Trophoblast cell (in vitro differentiated cells and primary cell): ENCODE data around the gene TMEM213.
A peak's percentile ranks its signal among the peaks of the same experiment; 100 is the strongest.

Experiments
- DNase-seq, 2 donors: peaks; one replicate each; pipeline ENCODE4 v3.0.0-alpha.2; 2016
- H2AFZ ChIP-seq: 2 replicates; pipeline ENCODE4 v1.6.1; 2013; ENCODE audit warnings: low read length, moderate library complexity, mild to moderate bottlenecking; ENCODE audit not compliant: insufficient read depth, poor library complexity
- H2AK5ac ChIP-seq: 2 replicates; pipeline ENCODE4 v1.6.1; 2013; ENCODE audit warnings: mild to moderate bottlenecking, low read length
- H2BK120ac ChIP-seq: 2 replicates; pipeline ENCODE4 v1.6.1; 2013; ENCODE audit warnings: low read length, mild to moderate bottlenecking, moderate library complexity; ENCODE audit not compliant: insufficient read depth, poor library complexity
- H2BK12ac ChIP-seq: 2 replicates; pipeline ENCODE4 v1.6.1; 2013; ENCODE audit warnings: mild to moderate bottlenecking, low read length, moderate library complexity
- H2BK5ac ChIP-seq: 2 replicates; pipeline ENCODE4 v1.6.1; 2013; ENCODE audit warnings: low read length, low read depth, moderate library complexity, mild to moderate bottlenecking; ENCODE audit not compliant: poor library complexity
- H3K14ac ChIP-seq: 2 replicates; pipeline ENCODE4 v1.6.1; 2013; ENCODE audit warnings: mild to moderate bottlenecking, low read length
- H3K18ac ChIP-seq: 2 replicates; pipeline ENCODE4 v1.6.1; 2013; ENCODE audit warnings: mild to moderate bottlenecking, low read length
- H3K23ac ChIP-seq: 2 replicates; pipeline ENCODE4 v1.6.1; 2013; ENCODE audit warnings: low read length
- H3K27ac ChIP-seq: 2 replicates; pipeline ENCODE4 v1.5.1; 2013; ENCODE audit warnings: low read depth, mild to moderate bottlenecking, inconsistent platforms, low read length, moderate library complexity
- H3K27me3 ChIP-seq: 2 replicates; pipeline ENCODE4 v1.6.1; 2013; ENCODE audit warnings: inconsistent platforms, mild to moderate bottlenecking, low read length, moderate library complexity; ENCODE audit not compliant: insufficient read depth
- H3K36me3 ChIP-seq, 2 experiments: 1 replicate in 1 of 2; 2 replicates in 1 of 2; pipeline ENCODE4 v1.6.1; 2013; ENCODE audit warnings: low read length in 2 of 2, mild to moderate bottlenecking in 2 of 2, moderate library complexity in 1 of 2; ENCODE audit not compliant: insufficient read depth in 2 of 2, control insufficient read depth in 1 of 2
- H3K4ac ChIP-seq: 2 replicates; pipeline ENCODE4 v1.6.1; 2013; ENCODE audit warnings: low read depth, mild to moderate bottlenecking, low read length, moderate library complexity
- H3K4me1 ChIP-seq, 2 experiments: 1 replicate in 1 of 2; 2 replicates in 1 of 2; pipeline ENCODE4 v1.6.1; 2013; ENCODE audit warnings: low read length in 2 of 2, mild to moderate bottlenecking in 2 of 2, moderate library complexity in 1 of 2; ENCODE audit not compliant: insufficient read depth in 2 of 2, control insufficient read depth in 1 of 2
- H3K4me2 ChIP-seq: 2 replicates; pipeline ENCODE4 v1.6.1; 2013; ENCODE audit warnings: inconsistent platforms, mild to moderate bottlenecking, low read length, moderate library complexity
- H3K4me3 ChIP-seq: 2 replicates; pipeline ENCODE4 v1.5.1; 2013; ENCODE audit warnings: mild to moderate bottlenecking, low read depth, low read length, inconsistent platforms
- H3K79me1 ChIP-seq: one replicate; pipeline ENCODE4 v1.6.1; 2013; ENCODE audit warnings: low read length
- H3K79me2 ChIP-seq: 2 replicates; pipeline ENCODE4 v1.6.1; 2013; ENCODE audit warnings: low read length, mild to moderate bottlenecking; ENCODE audit not compliant: control insufficient read depth, insufficient read depth, poor library complexity
- H3K9ac ChIP-seq: 2 replicates; pipeline ENCODE4 v1.6.1; 2013; ENCODE audit warnings: mild to moderate bottlenecking, low read length
- H3K9me3 ChIP-seq: 2 replicates; pipeline ENCODE4 v1.6.1; 2013; ENCODE audit warnings: low read depth, mild to moderate bottlenecking, control low read depth, inconsistent platforms, low read length; ENCODE audit not compliant: insufficient read depth
- H4K12ac ChIP-seq: 2 replicates; pipeline ENCODE4 v1.6.1; 2013; ENCODE audit warnings: low read depth, mild to moderate bottlenecking, low read length, moderate library complexity
- H4K8ac ChIP-seq: 2 replicates; pipeline ENCODE4 v1.6.1; 2013; ENCODE audit warnings: low read depth, mild to moderate bottlenecking, low read length, moderate library complexity
- H4K91ac ChIP-seq: one replicate; pipeline ENCODE4 v1.6.1; 2013; ENCODE audit warnings: low read depth, mild to moderate bottlenecking, low read length, moderate library complexity
- WGBS: extraction: QIAGEN DNeasy Blood & Tissue Kit; methylation state at CpG from one replicate; pipeline ENCODE4 v1.1.7; 2013; ENCODE audit warnings: missing lambda C conversion rate; ENCODE audit not compliant: insufficient read length, insufficient coverage; ENCODE audit errors: extremely low coverage; 5-methylcytosine and 5-hydroxymethylcytosine counted together

TMEM213 gene

DNA sequence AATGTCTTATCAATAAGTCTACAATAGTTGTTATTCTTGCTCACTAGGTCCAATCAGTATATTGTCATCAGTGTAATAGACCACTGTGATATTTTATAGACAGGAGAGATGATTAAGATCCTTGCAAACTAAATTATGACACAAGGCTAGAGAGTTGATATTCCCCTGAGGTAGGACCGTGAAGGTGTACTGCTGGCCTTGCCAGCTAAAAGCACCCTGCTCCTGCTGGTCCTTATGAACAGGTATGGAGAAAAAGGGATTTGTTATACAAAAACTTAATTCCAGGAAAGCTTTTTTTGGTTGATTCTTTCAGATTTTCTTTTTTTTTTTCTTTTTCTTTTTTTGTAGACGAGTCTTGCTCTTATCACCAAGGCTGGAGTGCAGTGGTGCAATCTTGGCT is 16.8 kb upstream of the TMEM213 start:
- Histone ChIP-seq H3K36me3 (no peaks in the 10 kb centered on the region), H2BK12ac (no peak overlapping the region), H2BK5ac (no peak overlapping the region), H3K4me1 (peaks cover 4 to 7% of the 10 kb centered on the region in 2 experiments), H3K9me3 (no peaks in the 10 kb centered on the region), H3K4ac (no peak overlapping the region), H4K12ac (no peak overlapping the region), H3K9ac (no peak overlapping the region), H3K4me3 (no peak overlapping the region), H3K79me2 (no peaks in the 10 kb centered on the region), H3K27me3 (no peaks in the 10 kb centered on the region), H3K23ac (no peak overlapping the region), H3K4me2 (no peak overlapping the region), H3K27ac (no peak overlapping the region), H3K79me1 (peaks cover 3% of the 10 kb centered on the region), H2AK5ac (no peak overlapping the region), H4K8ac (no peak overlapping the region), H2BK120ac (no peak overlapping the region), H3K14ac (no peak overlapping the region), H4K91ac (no peak overlapping the region), H3K18ac (no peak overlapping the region), H2AFZ (no peak overlapping the region)
- DNase-seq = no peak
- WGBS = no CpG with 5 or more reads among the region's 2 CpGs

DNA sequence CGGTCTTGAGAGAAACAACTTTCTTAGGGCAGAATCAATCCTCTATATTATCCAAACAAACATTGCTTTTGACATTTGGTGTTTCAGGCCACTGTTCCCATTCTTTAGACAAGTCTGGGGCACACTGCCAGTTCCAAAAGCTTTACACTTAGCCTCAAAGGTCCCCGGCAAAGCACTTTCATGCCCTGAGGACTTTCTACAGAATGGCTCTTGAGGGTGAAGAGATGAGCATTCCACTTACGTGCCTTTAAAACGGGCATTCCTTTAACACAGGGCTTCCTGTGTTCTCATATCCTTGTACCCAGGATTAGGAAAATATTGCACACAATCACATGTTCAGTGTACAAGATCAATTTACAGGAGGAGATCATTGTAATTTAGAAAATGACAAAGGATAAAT is 13.1 kb upstream of the TMEM213 start:
- peaks cover 3% of the 10 kb centered on the region for H3K79me1 ChIP-seq
- H3K79me2 ChIP-seq = no peaks in the 10 kb centered on the region
- H3K9me3 ChIP-seq = no peaks in the 10 kb centered on the region
- no peak overlapping the region for H3K14ac ChIP-seq
- H3K18ac ChIP-seq = no peak overlapping the region
- H3K4me2 ChIP-seq = no peak overlapping the region
- no peak for DNase-seq
- H2BK120ac ChIP-seq = no peak overlapping the region
- H3K27me3 ChIP-seq = no peaks in the 10 kb centered on the region
- no peak overlapping the region for H3K23ac ChIP-seq
- no peak overlapping the region for H2AK5ac ChIP-seq
- no peak overlapping the region for H4K8ac ChIP-seq
- H2AFZ ChIP-seq = no peak overlapping the region
- H3K4ac ChIP-seq = no peak overlapping the region
- H4K12ac ChIP-seq = no peak overlapping the region
- peaks cover 8% of the 10 kb centered on the region in 2 experiments for H3K4me1 ChIP-seq
- WGBS = no CpG with 5 or more reads among the region's 4 CpGs
- no peak overlapping the region for H2BK12ac ChIP-seq
- H3K4me3 ChIP-seq = no peak overlapping the region
- no peak overlapping the region for H3K9ac ChIP-seq
- no peak overlapping the region for H2BK5ac ChIP-seq
- H4K91ac ChIP-seq = no peak overlapping the region
- no peak overlapping the region for H3K27ac ChIP-seq
- H3K36me3 ChIP-seq = no peaks in the 10 kb centered on the region

DNA sequence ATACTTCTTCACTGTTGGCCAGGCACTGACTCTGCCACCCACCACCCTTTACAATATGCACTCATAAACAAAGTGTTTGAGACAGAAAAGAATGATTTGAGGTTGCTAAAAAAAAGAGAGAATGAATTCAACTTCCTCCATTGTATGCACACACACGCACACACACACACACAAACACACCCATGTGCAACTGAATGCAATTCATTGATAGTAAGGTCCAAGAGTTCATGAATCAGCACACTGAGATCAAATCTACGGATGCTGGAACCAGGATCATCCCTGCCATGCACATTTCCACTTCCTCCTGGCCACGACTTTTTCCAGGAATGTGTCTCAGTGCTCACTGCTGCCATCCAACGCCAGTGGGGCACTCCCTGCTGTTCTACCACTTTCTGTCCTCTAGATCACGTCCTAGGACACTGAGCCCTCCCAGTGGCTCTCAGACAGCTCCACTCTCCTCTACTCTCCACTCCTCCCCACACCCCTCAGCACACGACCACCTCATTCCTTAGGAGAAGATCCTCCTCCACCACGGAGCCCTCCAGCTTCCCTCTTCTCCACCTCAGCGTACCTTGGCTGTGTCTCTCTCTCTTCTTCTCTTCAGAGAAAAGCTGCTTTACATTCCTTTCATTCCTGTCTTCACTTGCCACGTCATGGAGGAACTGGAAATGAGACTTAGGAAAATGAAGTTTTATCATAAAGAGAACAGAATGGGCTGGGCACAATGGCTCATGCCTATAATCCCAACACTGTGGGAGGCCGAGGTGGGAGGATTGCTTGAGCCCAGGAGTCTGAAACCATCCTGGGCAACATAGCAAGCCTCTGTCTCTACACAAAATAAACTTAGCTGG is 12.0 kb upstream of the TMEM213 start:
- H4K91ac ChIP-seq = peak overlapping the region; percentile 5
- no peak overlapping the region for H3K4ac ChIP-seq
- no peak overlapping the region for H2AK5ac ChIP-seq
- H3K27ac ChIP-seq = no peak overlapping the region
- H3K27me3 ChIP-seq = no peaks in the 10 kb centered on the region
- no peak overlapping the region for H2BK120ac ChIP-seq
- peak overlapping the region; percentile 2 for H2BK12ac ChIP-seq
- peaks cover 8% of the 10 kb centered on the region in 2 experiments for H3K4me1 ChIP-seq
- no peaks in the 10 kb centered on the region for H3K9me3 ChIP-seq
- no peak overlapping the region for H3K9ac ChIP-seq
- H2AFZ ChIP-seq = no peak overlapping the region
- H3K36me3 ChIP-seq = no peaks in the 10 kb centered on the region
- H3K14ac ChIP-seq = no peak overlapping the region
- no peak overlapping the region for H4K8ac ChIP-seq
- H3K79me1 ChIP-seq = peaks cover 3% of the 10 kb centered on the region
- no peak overlapping the region for H2BK5ac ChIP-seq
- no peaks in the 10 kb centered on the region for H3K79me2 ChIP-seq
- no peak overlapping the region for H3K23ac ChIP-seq
- DNase-seq = peak; percentile 63 to 81
- WGBS = no CpG with 5 or more reads among the region's 10 CpGs
- H3K4me3 ChIP-seq = no peak overlapping the region
- H3K18ac ChIP-seq = no peak overlapping the region
- H4K12ac ChIP-seq = no peak overlapping the region
- no peak overlapping the region for H3K4me2 ChIP-seq

DNA sequence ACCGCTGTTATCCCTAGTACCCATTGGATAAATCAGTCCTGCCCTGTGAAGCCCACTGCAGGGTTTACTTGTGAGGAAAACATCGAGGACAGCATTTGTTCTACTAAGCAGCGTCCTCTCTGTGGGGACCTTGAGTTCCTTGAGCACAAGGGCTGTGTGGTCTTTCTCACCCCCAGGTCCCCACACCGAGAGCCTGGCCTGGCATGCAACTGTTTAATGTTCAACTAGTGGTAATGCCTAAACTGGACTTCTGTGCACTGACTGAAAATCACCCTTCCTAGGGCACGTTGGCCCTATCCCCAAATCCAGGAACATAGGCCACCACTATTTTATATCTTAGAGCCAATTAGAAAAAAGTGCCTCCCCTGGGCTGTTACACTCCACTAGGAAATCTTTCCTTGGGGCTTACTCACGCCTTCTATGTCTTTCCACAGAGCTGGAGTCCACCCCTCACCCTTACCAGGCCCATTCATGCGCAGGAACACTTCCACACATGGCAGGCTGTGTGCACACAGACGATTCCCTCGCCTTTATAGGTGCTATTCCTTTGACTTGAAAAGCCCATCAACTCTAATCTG is 1.7 kb upstream of the TMEM213 start:
- no peak overlapping the region for H3K4ac ChIP-seq
- no peak overlapping the region for H3K14ac ChIP-seq
- H2AFZ ChIP-seq = no peak overlapping the region
- H4K91ac ChIP-seq = no peak overlapping the region
- no peaks in the 10 kb centered on the region for H3K36me3 ChIP-seq
- no peak overlapping the region for H3K18ac ChIP-seq
- H4K12ac ChIP-seq = no peak overlapping the region
- H3K9ac ChIP-seq = no peak overlapping the region
- H3K4me2 ChIP-seq = no peak overlapping the region
- no peak overlapping the region for H2AK5ac ChIP-seq
- H3K4me3 ChIP-seq = no peak overlapping the region
- H2BK5ac ChIP-seq = no peak overlapping the region
- DNase-seq = no peak
- no peak overlapping the region for H4K8ac ChIP-seq
- no peak overlapping the region for H2BK120ac ChIP-seq
- no peaks in the 10 kb centered on the region for H3K4me1 ChIP-seq
- H3K27ac ChIP-seq = no peak overlapping the region
- no peak overlapping the region for H2BK12ac ChIP-seq
- no peaks in the 10 kb centered on the region for H3K79me2 ChIP-seq
- no peaks in the 10 kb centered on the region for H3K9me3 ChIP-seq
- no CpG with 5 or more reads among the region's 9 CpGs for WGBS
- H3K27me3 ChIP-seq = no peaks in the 10 kb centered on the region
- H3K23ac ChIP-seq = no peak overlapping the region
- no peaks in the 10 kb centered on the region for H3K79me1 ChIP-seq
